ENCODE results near the gene SH3GL1. TPM values are rescaled to one million over a fixed set of nuclear protein-coding genes. Genes with fewer than 3 reads are reported as not detected.

SH3GL1 gene
- total RNA-seq, 5 donors from 2014 or later (not counting 1 experiment from before 2014, with no cell fraction given): 38.8 to 51.5 (median 45.7) TPM

- H3K9me3 Mint-ChIP-seq: no peaks in the 10 kb centered on the region
- peak overlapping the region; percentile 84 to 94 for H3K27ac Mint-ChIP-seq
- DNase-seq (peak; percentile 81 to 97 (median 91)), ATAC-seq (replicated peaks in 1 of 4) (peak; percentile 79 to 81 (median 81))
- H3K4me3 Mint-ChIP-seq: peak overlapping the region; percentile 84 to 90 (median 89)
- CTCF ChIA-PET: interaction anchor here in 1 of 2 donors (0.6 to 2.8 kb wide), 18 partner anchors 10 to 788 kb away, joined by 3 to 39 read pairs (median 4); partner anchors contain the start of genes CHAF1A, HDGFL2, PIAS4 and SH3GL1
- H3K36me3 Mint-ChIP-seq: peaks cover 6% of the 10 kb centered on the region
- WGBS (ENCODE audit: insufficient coverage): under 1% methylated on average over 31 of the region's 39 CpGs
- Histone ChIP-seq H3K36me3 (ENCODE audit: control insufficient read depth in 2 of 2, extremely low read depth in 1 of 2, insufficient read depth in 1 of 2, low read length in 1 of 2) (peaks cover 0 to 3% of the 10 kb centered on the region in 2 donors), H3K27ac (ENCODE audit: low read length) (peak overlapping the region; percentile 86), H3K4me3 (ENCODE audit: control insufficient read depth in 1 of 2, extremely low read depth in 1 of 2, low read length in 1 of 2) (peak overlapping the region; percentile 73 to 96), H3K9me3 (no peaks in the 10 kb centered on the region), H3K4me1 (ENCODE audit: control insufficient read depth in 1 of 2, extremely low read depth in 1 of 2, insufficient read depth in 2 of 2, low read length in 2 of 2) (peaks cover 8 to 46% of the 10 kb centered on the region in 2 experiments), H3K27me3 (replicated peaks in 1 of 2; ENCODE audit: control insufficient read depth in 2 of 2, extremely low read depth in 1 of 2, insufficient read depth in 2 of 2, low read length in 1 of 2) (no peaks in the 10 kb centered on the region)
- no peaks in the 10 kb centered on the region for H3K27me3 Mint-ChIP-seq
- H3K4me1 Mint-ChIP-seq: peaks cover 30 to 41% (median 40%) of the 10 kb centered on the region in 3 donors
- POLR2A ChIA-PET: interaction anchor here in 1 of 2 donors (0.5 to 1.7 kb wide), 9 partner anchors 10 to 273 kb away, joined by 3 to 13 read pairs (median 3); partner anchors contain the start of genes TMIGD2 and YJU2
These were observed 57.6 kb downstream of the SH3GL1 start for GRCh38 chr19:4342615-4343369.

- H3K27ac Mint-ChIP-seq: peak overlapping the region; percentile 84 to 94
- no peaks in the 10 kb centered on the region for H3K9me3 Mint-ChIP-seq
- no peak for ATAC-seq (replicated peaks in 1 of 4)
- peak overlapping the region; percentile 84 to 90 (median 89) for H3K4me3 Mint-ChIP-seq
- 15% methylated on average over 10 of the region's 10 CpGs for WGBS (ENCODE audit: insufficient coverage)
- H3K27me3 Mint-ChIP-seq: no peaks in the 10 kb centered on the region
- peak overlapping the region; percentile 73 to 96 for H3K4me3 ChIP-seq (ENCODE audit: control insufficient read depth in 1 of 2, extremely low read depth in 1 of 2, low read length in 1 of 2)
- peaks cover 6% of the 10 kb centered on the region for H3K36me3 Mint-ChIP-seq
- peaks cover 8 to 47% of the 10 kb centered on the region in 2 experiments for H3K4me1 ChIP-seq (ENCODE audit: control insufficient read depth in 1 of 2, extremely low read depth in 1 of 2, insufficient read depth in 2 of 2, low read length in 2 of 2)
- no peaks in the 10 kb centered on the region for H3K27me3 ChIP-seq (replicated peaks in 1 of 2; ENCODE audit: control insufficient read depth in 2 of 2, extremely low read depth in 1 of 2, insufficient read depth in 2 of 2, low read length in 1 of 2)
- no peaks in the 10 kb centered on the region for H3K9me3 ChIP-seq
- ChIA-PET POLR2A (interaction anchor here in 1 of 2 donors (0.8 to 1.7 kb wide), 7 partner anchors 10 to 129 kb away, joined by 3 to 13 read pairs (median 4); partner anchors contain the start of genes TMIGD2 and YJU2), CTCF (interaction anchor here in 1 of 2 donors (0.7 to 2.8 kb wide), 16 partner anchors 10 to 787 kb away, joined by 3 to 39 read pairs (median 4); partner anchors contain the start of genes CHAF1A, HDGFL2, PIAS4 and SH3GL1)
- peaks cover 0 to 3% of the 10 kb centered on the region in 2 donors for H3K36me3 ChIP-seq (ENCODE audit: control insufficient read depth in 2 of 2, extremely low read depth in 1 of 2, insufficient read depth in 1 of 2, low read length in 1 of 2)
- peaks cover 31 to 42% (median 41%) of the 10 kb centered on the region in 3 donors for H3K4me1 Mint-ChIP-seq
- H3K27ac ChIP-seq (ENCODE audit: low read length): peak overlapping the region; percentile 78
- DNase-seq: no peak
These were observed 58.1 kb downstream of the SH3GL1 start for GRCh38 chr19:4342314-4342614.

GRCh38 chr19:4338441-4339355 lies 61.6 kb downstream of the SH3GL1 start, which contains the start of gene STAP2:
Gene STAP2, minus strand, starts transcription at chr19:4338827. Its CDS starts 74 bp downstream, at chr19:4338753.
- ChIA-PET CTCF (interaction anchor here in 1 of 2 donors (0.7 to 1.4 kb wide), 2 partner anchors 14 to 38 kb away, joined by 3 read pairs; no protein-coding TSS in a partner anchor), POLR2A (interaction anchor here in 1 of 2 donors (0.6 kb wide), 1 partner anchor 285 kb away, joined by 3 read pairs; no protein-coding TSS in a partner anchor)
- H3K4me1 Mint-ChIP-seq: peaks cover 23 to 34% (median 30%) of the 10 kb centered on the region in 3 donors
- peak within 1 kb of the TSS; percentile 89 to 91 for H3K27ac Mint-ChIP-seq
- 66% methylated on average over 17 of the region's 27 CpGs for WGBS (ENCODE audit: insufficient coverage)
- H3K36me3 Mint-ChIP-seq: no peaks in the 10 kb centered on the region
- Histone ChIP-seq H3K9me3 (no peaks in the 10 kb centered on the region), H3K27me3 (replicated peaks in 1 of 2; ENCODE audit: control insufficient read depth in 2 of 2, extremely low read depth in 1 of 2, insufficient read depth in 2 of 2, low read length in 1 of 2) (no peaks in the 10 kb centered on the region), H3K4me3 (ENCODE audit: control insufficient read depth in 1 of 2, extremely low read depth in 1 of 2, low read length in 1 of 2) (peak within 1 kb of the TSS; percentile 32 to 44), H3K27ac (ENCODE audit: low read length) (peak within 1 kb of the TSS; percentile 53), H3K4me1 (ENCODE audit: control insufficient read depth in 1 of 2, extremely low read depth in 1 of 2, insufficient read depth in 2 of 2, low read length in 2 of 2) (peaks cover 3 to 31% of the 10 kb centered on the region in 2 experiments), H3K36me3 (ENCODE audit: control insufficient read depth in 2 of 2, extremely low read depth in 1 of 2, insufficient read depth in 1 of 2, low read length in 1 of 2) (no peaks in the 10 kb centered on the region)
- H3K27me3 Mint-ChIP-seq: no peaks in the 10 kb centered on the region
- peaks cover 0 to 6% (median 0%) of the 10 kb centered on the region in 3 donors for H3K9me3 Mint-ChIP-seq
- H3K4me3 Mint-ChIP-seq: peak within 1 kb of the TSS; percentile 82 to 86 (median 84)
- peak in 11 of 35 experiments; percentile 6 to 39 (median 23) for DNase-seq
- ATAC-seq (replicated peaks in 1 of 4): no peak

GRCh38 chr19:4337906-4338440 lies 62.4 kb downstream of the SH3GL1 start:
- ATAC-seq (replicated peaks in 1 of 4) (no peak), DNase-seq (no peak)
- H3K27me3 Mint-ChIP-seq: no peaks in the 10 kb centered on the region
- Histone ChIP-seq H3K36me3 (ENCODE audit: control insufficient read depth in 2 of 2, extremely low read depth in 1 of 2, insufficient read depth in 1 of 2, low read length in 1 of 2) (no peaks in the 10 kb centered on the region), H3K9me3 (no peaks in the 10 kb centered on the region), H3K4me1 (ENCODE audit: control insufficient read depth in 1 of 2, extremely low read depth in 1 of 2, insufficient read depth in 2 of 2, low read length in 2 of 2) (peaks cover 3 to 28% of the 10 kb centered on the region in 2 experiments), H3K4me3 (ENCODE audit: control insufficient read depth in 1 of 2, extremely low read depth in 1 of 2, low read length in 1 of 2) (peak overlapping the region; percentile 32 to 44), H3K27me3 (replicated peaks in 1 of 2; ENCODE audit: control insufficient read depth in 2 of 2, extremely low read depth in 1 of 2, insufficient read depth in 2 of 2, low read length in 1 of 2) (no peaks in the 10 kb centered on the region), H3K27ac (ENCODE audit: low read length) (peak overlapping the region; percentile 11)
- peak overlapping the region; percentile 82 to 86 (median 84) for H3K4me3 Mint-ChIP-seq
- no peaks in the 10 kb centered on the region for H3K36me3 Mint-ChIP-seq
- CTCF ChIA-PET: interaction anchor here in 1 of 2 donors (0.7 to 1.4 kb wide), 2 partner anchors 14 to 39 kb away, joined by 3 read pairs; no protein-coding TSS in a partner anchor
- POLR2A ChIA-PET: interaction anchor here in 1 of 2 donors (0.5 kb wide), 1 partner anchor 62 kb away, joined by 3 read pairs; no protein-coding TSS in a partner anchor
- peaks cover 0 to 6% (median 0%) of the 10 kb centered on the region in 3 donors for H3K9me3 Mint-ChIP-seq
- whole genome bisulfite sequencing (ENCODE audit: insufficient coverage): 49% methylated on average over 4 of the region's 14 CpGs
- H3K4me1 Mint-ChIP-seq: peaks cover 23 to 32% (median 29%) of the 10 kb centered on the region in 3 donors
- H3K27ac Mint-ChIP-seq: peak overlapping the region; percentile 89 to 91

- ChIA-PET POLR2A (no interaction called here), CTCF (no interaction called here)
- H3K9me3 ChIP-seq: no peaks in the 10 kb centered on the region
- 93% methylated on average over 7 of the region's 7 CpGs for WGBS (ENCODE audit: insufficient coverage)
- H3K36me3 ChIP-seq (ENCODE audit: control insufficient read depth in 2 of 2, extremely low read depth in 1 of 2, insufficient read depth in 1 of 2, low read length in 1 of 2): no peaks in the 10 kb centered on the region
- peaks cover 3 to 18% of the 10 kb centered on the region in 2 experiments for H3K4me1 ChIP-seq (ENCODE audit: control insufficient read depth in 1 of 2, extremely low read depth in 1 of 2, insufficient read depth in 2 of 2, low read length in 2 of 2)
- Mint-ChIP-seq H3K36me3 (no peaks in the 10 kb centered on the region), H3K27me3 (no peaks in the 10 kb centered on the region), H3K4me1 (peaks cover 14 to 21% (median 18%) of the 10 kb centered on the region in 3 donors), H3K9me3 (peaks cover 0 to 6% (median 0%) of the 10 kb centered on the region in 3 donors), H3K4me3 (no peak overlapping the region), H3K27ac (no peak overlapping the region)
- no peaks in the 10 kb centered on the region for H3K27me3 ChIP-seq (replicated peaks in 1 of 2; ENCODE audit: control insufficient read depth in 2 of 2, extremely low read depth in 1 of 2, insufficient read depth in 2 of 2, low read length in 1 of 2)
- DNase-seq (no peak), ATAC-seq (replicated peaks in 1 of 4) (no peak)
- no peak overlapping the region for H3K4me3 ChIP-seq (ENCODE audit: control insufficient read depth in 1 of 2, extremely low read depth in 1 of 2, low read length in 1 of 2)
- no peak overlapping the region for H3K27ac ChIP-seq (ENCODE audit: low read length)
These were observed 65.3 kb downstream of the SH3GL1 start for GRCh38 chr19:4334929-4335570.

Measured in T-cell (primary cell).